Activated naive CD4-positive, alpha-beta T cell treated with anti-CD3 and anti-CD28 coated beads, Interleukin-2, amount 50 U/mL, for 24 hours (primary cell): ENCODE data around the gene RAX2.
A peak's percentile ranks its signal among the peaks of the same experiment; 100 is the strongest.
"Not testable (repeated sequence)": the region's sequence is repeated elsewhere in the genome, so short reads cannot be mapped to it uniquely, and the experiment has no call there.

ENCODE experiments used
- H3K27ac Mint-ChIP-seq: one replicate; pipeline ENCODE4 v1.8.0; 2021; ENCODE audit warnings: mild to moderate bottlenecking, mixed read lengths
- H3K27me3 Mint-ChIP-seq: one replicate; pipeline ENCODE4 v1.8.0; 2021; ENCODE audit warnings: mixed read lengths
- H3K36me3 Mint-ChIP-seq: one replicate; pipeline ENCODE4 v1.8.0; 2021; ENCODE audit warnings: mixed read lengths
- H3K4me1 Mint-ChIP-seq: one replicate; pipeline ENCODE4 v1.8.0; 2021; ENCODE audit warnings: mixed read lengths
- H3K4me3 Mint-ChIP-seq: one replicate; pipeline ENCODE4 v1.8.0; 2021; ENCODE audit warnings: mild to moderate bottlenecking, mixed read lengths
- H3K9me3 Mint-ChIP-seq: one replicate; pipeline ENCODE4 v1.8.0; 2021; ENCODE audit warnings: mixed read lengths

The RAX2 gene

GRCh38 chr19:3771906-3772455 is at the start of gene RAX2:
TSS of gene RAX2 (minus strand) at chr19:3772228. CDS start at chr19:3771742, 486 bp downstream.
- Mint-ChIP-seq H3K4me1 (peaks cover 8% of the 10 kb centered on the region), H3K4me3 (no peak within 1 kb of the TSS), H3K36me3 (peaks cover 5% of the 10 kb centered on the region), H3K27ac (peak within 1 kb of the TSS; percentile 84), H3K27me3 (no peaks in the 10 kb centered on the region), H3K9me3 (no peaks in the 10 kb centered on the region)

DNA sequence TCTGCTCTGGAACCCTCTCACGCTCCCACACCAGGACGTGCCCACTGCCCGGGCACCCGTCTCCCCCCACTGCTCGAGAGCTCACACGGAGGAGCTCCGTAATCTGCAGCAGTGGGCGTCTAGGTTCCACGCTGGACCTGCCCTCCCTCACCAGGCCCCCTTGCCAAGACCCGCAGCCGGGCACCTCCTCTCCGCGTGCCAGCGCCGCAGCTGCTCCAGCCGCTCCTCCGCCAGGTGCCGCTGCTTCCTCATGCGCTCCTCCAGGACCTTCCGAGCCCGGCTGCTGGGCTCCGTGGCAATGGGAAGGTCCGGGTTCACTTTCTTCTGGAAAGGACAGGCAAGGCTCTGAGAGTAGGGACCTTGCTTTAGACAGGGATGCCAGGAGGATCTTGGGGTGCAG is 49.1 kb upstream of the RAX2 start:
- no peaks in the 10 kb centered on the region for H3K9me3 Mint-ChIP-seq
- no peak overlapping the region for H3K4me3 Mint-ChIP-seq
- H3K27ac Mint-ChIP-seq = no peak overlapping the region

DNA sequence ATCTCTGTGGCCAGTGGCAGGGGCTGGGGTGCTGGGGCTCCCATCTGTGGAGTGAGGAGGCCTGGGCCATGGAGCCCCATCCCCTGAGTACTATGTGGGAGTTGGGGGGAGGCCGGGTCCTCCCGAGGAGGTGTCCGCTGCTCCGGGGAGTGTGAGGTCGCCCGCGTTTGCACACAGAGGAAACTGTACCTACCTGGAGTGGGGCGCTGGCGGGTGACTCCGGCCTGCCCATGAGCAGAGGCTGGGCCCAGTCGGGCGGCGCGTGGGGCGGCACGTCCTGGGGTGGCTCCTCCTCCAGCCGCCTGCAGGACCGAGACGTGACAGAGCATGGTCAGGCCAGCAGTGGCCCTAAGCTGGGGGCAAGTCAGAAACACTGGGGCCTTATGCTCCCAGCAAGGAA is 48.0 kb upstream of the RAX2 start:
- H3K27ac Mint-ChIP-seq = no peak overlapping the region
- no peaks in the 10 kb centered on the region for H3K36me3 Mint-ChIP-seq
- H3K27me3 Mint-ChIP-seq = no peaks in the 10 kb centered on the region
- no peak overlapping the region for H3K4me3 Mint-ChIP-seq
- no peaks in the 10 kb centered on the region for H3K9me3 Mint-ChIP-seq
- peaks cover 29% of the 10 kb centered on the region for H3K4me1 Mint-ChIP-seq

More for the DNA sequence above, 49.1 kb upstream of the RAX2 start:
- H3K27me3 Mint-ChIP-seq = no peaks in the 10 kb centered on the region
- H3K4me1 Mint-ChIP-seq = peaks cover 22% of the 10 kb centered on the region
- H3K36me3 Mint-ChIP-seq = no peaks in the 10 kb centered on the region

DNA sequence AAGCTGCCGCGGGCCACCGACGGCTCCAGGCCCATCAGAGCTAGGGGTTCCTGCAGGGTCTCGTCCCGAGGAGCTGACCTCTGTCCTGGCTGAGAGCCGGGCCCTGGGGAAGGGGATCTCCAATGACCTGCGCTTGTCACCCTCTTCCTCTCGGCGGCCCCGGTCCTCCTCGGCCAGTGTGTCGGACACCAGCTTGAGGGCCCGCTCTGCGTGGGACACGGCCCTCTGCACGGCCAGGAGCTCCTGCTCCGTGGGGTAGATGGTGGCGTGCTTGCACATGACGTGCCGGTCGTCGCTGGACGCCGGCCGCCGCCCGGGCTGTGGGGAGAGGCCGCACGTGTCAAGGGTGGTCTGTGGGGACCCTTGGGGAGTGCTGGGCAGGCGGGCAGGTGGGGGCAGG is 46.9 kb upstream of the RAX2 start:
- no peak overlapping the region for H3K4me3 Mint-ChIP-seq

DNA sequence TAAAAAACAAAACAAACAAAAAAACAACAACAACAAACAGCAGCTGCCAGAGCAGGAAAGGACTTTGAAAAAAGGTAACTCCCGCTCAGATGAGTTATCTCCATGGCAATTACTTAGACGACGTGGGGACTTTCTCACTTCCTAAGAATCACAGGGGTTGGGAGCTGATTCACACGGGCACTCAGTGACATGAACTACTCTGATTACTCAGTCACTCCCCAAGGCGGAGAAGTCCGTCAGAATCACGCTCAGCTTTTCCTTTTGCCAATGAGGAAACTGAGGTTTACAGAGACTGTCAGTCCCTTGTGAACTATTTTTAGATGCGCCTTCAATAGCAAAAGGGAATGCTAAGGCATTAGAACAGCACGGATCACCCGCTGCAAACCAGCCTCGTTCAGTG is 46.4 kb upstream of the RAX2 start:
- H3K4me1 Mint-ChIP-seq = peaks cover 44% of the 10 kb centered on the region
- H3K9me3 Mint-ChIP-seq = no peaks in the 10 kb centered on the region
- H3K27me3 Mint-ChIP-seq = no peaks in the 10 kb centered on the region
- H3K27ac Mint-ChIP-seq = no peak overlapping the region
- H3K36me3 Mint-ChIP-seq = no peaks in the 10 kb centered on the region
- peak overlapping the region; percentile 19 for H3K4me3 Mint-ChIP-seq

More for the DNA sequence above, 46.9 kb upstream of the RAX2 start:
- Mint-ChIP-seq H3K27ac (peak overlapping the region; percentile 17), H3K9me3 (no peaks in the 10 kb centered on the region), H3K36me3 (no peaks in the 10 kb centered on the region), H3K4me1 (peaks cover 39% of the 10 kb centered on the region), H3K27me3 (no peaks in the 10 kb centered on the region)

- Mint-ChIP-seq H3K9me3 (no peaks in the 10 kb centered on the region), H3K36me3 (no peaks in the 10 kb centered on the region), H3K4me3 (peak overlapping the region; percentile 50), H3K27me3 (no peaks in the 10 kb centered on the region), H3K4me1 (peaks cover 50% of the 10 kb centered on the region), H3K27ac (peak overlapping the region; percentile 78)
Measured at GRCh38 chr19:3817761-3818160, 45.7 kb upstream of the RAX2 start.

- Mint-ChIP-seq H3K36me3 (peaks cover 2% of the 10 kb centered on the region), H3K9me3 (no peaks in the 10 kb centered on the region), H3K27ac (no peak overlapping the region), H3K4me3 (no peak overlapping the region), H3K27me3 (no peaks in the 10 kb centered on the region), H3K4me1 (peaks cover 51% of the 10 kb centered on the region)
Measured at GRCh38 chr19:3816566-3817218, 44.7 kb upstream of the RAX2 start.

- not testable (repeated sequence) for H3K9me3 Mint-ChIP-seq, H3K36me3 Mint-ChIP-seq, H3K4me3 Mint-ChIP-seq, H3K27me3 Mint-ChIP-seq, H3K27ac Mint-ChIP-seq
- peaks cover 49% of the 10 kb centered on the region for H3K4me1 Mint-ChIP-seq
Measured at GRCh38 chr19:3816148-3816547, 44.1 kb upstream of the RAX2 start.

DNA sequence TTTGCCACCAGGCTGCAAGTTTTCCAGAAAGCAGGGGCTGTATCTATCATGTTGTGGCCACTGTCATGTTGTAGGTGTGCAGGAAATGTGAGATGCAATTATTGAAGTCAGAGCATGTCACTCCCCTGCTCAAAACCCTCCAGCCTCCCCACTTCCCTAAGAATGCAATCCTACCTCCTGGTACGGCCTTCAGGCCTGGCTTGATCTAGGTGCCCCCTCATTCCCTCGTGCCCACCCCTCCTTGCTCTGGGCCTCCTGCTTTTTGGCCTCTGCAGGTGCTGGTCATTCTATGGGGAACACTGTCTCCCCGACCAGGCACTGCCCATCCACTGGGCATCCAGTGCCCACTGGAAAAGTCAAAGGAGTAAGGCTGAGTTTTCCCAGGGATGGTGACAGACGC is 42.6 kb upstream of the RAX2 start:
- Mint-ChIP-seq H3K4me3 (peak overlapping the region; percentile 30), H3K27me3 (no peaks in the 10 kb centered on the region), H3K27ac (peak overlapping the region; percentile 82), H3K36me3 (peaks cover 2% of the 10 kb centered on the region), H3K4me1 (peaks cover 49% of the 10 kb centered on the region), H3K9me3 (no peaks in the 10 kb centered on the region)

GRCh38 chr19:3813473-3814392 is 41.7 kb upstream of the RAX2 start:
- Mint-ChIP-seq H3K4me1 (peaks cover 46% of the 10 kb centered on the region), H3K27me3 (no peaks in the 10 kb centered on the region), H3K27ac (peak overlapping the region; percentile 82), H3K4me3 (peak overlapping the region; percentile 30), H3K36me3 (peaks cover 2% of the 10 kb centered on the region), H3K9me3 (no peaks in the 10 kb centered on the region)

DNA sequence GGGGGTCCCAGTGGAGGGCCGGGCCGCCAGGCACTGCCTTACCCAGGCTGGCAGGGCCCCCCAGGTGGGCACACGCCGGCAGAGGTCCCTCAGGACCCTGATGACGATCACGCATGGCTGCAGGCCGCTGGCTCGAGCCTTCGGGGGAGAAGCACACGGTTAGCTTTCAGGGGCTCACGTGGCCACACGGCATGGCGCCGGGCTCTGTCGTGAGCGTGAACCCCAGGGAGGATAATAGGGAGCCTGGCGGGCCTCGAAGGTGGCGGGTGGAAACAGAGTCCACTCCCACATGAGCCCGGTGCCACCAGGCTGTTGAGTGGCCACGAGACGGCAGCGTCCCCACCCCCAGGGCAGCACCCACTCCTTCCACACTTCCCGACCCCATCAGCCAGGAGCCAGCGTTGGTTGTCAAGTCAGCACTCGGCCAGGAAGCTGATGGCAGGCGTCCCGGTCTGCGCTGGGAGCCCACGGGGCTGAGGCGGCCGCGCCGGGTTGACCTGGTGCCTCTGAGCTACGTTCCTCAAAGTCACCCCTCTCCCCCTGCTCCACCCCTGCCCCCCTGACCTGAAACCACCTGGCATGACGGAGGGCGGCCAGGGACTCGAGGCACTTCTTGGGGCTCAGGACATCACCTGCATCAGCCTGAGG is 38.8 kb upstream of the RAX2 start:
- no peak overlapping the region for H3K4me3 Mint-ChIP-seq
- no peak overlapping the region for H3K27ac Mint-ChIP-seq
- no peaks in the 10 kb centered on the region for H3K9me3 Mint-ChIP-seq
- H3K27me3 Mint-ChIP-seq = no peaks in the 10 kb centered on the region
- peaks cover 35% of the 10 kb centered on the region for H3K4me1 Mint-ChIP-seq
- H3K36me3 Mint-ChIP-seq = peaks cover 2% of the 10 kb centered on the region

DNA sequence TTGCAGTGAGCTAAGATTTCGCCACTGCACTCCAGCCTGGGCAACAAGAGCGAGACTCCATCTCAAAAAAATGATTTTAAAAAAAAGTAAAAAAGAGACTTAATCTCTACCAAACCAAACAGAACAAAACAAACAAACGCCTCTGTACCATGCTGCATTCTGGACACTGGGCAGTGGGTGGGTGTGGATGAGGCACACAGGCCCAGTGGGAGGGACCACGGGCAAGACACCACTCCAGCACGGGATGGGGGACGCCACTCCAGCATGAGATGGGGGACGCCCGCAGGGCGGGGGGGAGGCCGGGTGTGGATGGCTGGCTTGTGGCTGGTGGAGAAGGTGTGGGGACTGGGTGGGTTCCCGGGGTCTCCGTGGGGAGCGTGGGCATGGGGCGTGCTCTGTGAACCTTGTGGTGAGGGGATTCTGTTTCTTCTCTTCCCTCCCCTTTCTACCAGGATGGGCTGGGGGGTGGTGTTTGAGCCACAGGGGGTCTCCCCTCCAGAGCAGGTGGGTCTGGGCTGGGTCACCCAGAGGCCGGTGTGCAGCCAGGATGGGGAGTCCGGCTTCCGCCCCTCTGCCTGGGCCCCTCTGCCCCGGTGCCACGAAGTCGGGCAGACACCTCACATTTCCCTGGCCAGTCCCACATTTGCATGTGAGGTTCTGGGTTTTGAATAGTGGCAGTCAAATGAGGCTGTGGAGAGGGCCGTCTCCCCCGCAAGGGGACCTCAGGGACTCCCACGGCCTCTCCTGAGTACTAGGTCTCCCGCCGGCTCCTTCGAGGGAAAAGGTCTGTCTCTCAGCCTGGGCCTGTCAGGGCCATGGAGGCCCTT is 38.1 kb upstream of the RAX2 start:
- H3K36me3 Mint-ChIP-seq = peaks cover 2% of the 10 kb centered on the region
- H3K4me3 Mint-ChIP-seq = no peak overlapping the region
- no peaks in the 10 kb centered on the region for H3K9me3 Mint-ChIP-seq
- H3K27ac Mint-ChIP-seq = no peak overlapping the region
- H3K4me1 Mint-ChIP-seq = peaks cover 33% of the 10 kb centered on the region
- no peaks in the 10 kb centered on the region for H3K27me3 Mint-ChIP-seq

GRCh38 chr19:3808420-3809143 is 36.6 kb upstream of the RAX2 start:
- Mint-ChIP-seq H3K9me3 (no peaks in the 10 kb centered on the region), H3K27me3 (no peaks in the 10 kb centered on the region), H3K4me1 (peaks cover 24% of the 10 kb centered on the region), H3K27ac (peak overlapping the region; percentile 55), H3K36me3 (peaks cover 2% of the 10 kb centered on the region), H3K4me3 (no peak overlapping the region)

- Mint-ChIP-seq H3K4me1 (peaks cover 17% of the 10 kb centered on the region), H3K9me3 (no peaks in the 10 kb centered on the region), H3K4me3 (no peak overlapping the region), H3K27me3 (no peaks in the 10 kb centered on the region), H3K27ac (peak overlapping the region; percentile 86), H3K36me3 (peaks cover 2% of the 10 kb centered on the region)
Measured at GRCh38 chr19:3807574-3808354, 35.7 kb upstream of the RAX2 start.
